ENCODE results near the gene CALML3. TPM values are rescaled to one million over a fixed set of nuclear protein-coding genes. Genes with fewer than 3 reads are reported as not detected.

The CALML3 gene
- total RNA-seq, 1 experiment from 2014 or later = not detected

DNA sequence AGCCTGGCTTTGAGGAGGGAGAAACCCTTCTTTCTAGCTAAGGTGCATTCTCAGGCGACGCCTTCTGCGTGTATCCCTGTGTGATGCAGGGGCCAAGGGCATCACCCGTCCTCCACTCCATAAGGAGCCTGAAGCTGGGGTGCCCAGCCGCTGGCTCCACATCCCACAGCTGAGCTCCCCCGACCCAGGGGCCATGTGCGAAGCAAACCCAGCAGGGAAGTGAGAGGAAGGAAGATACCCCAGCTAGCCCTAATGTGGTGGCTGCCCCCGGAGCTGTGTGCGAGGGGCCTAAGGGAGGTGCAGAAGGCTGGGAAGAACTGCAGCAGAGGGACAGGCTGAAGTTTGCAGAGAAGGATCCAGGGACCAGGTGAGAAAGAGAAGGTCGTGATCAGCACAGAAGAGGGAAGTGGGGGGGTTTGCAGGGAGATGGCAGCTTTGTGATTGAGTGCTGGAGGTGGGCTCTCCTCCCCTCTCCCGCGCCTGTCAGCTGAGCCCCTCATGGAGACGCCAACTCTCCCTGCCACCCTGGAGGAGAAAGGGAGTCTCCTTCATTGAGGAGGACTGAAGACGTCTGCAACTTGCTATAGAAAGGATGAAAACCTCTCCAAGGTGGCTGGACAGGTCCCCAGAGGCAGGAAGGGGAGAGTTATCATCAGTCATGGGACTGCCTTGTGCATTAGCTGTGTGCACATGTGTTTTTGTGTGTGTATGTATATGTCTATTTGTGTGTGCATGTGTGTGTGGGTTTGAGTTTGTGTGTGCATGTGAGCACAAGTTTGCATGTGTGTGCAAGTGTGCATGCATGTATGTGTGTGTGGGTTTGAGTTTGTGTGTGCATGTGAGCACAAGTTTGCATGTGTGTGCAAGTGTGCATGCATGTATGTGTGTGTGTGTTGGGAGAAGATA, 21.9 kb upstream of the CALML3 start:
- ATAC-seq (no peak), DNase-seq (ENCODE audit: low read depth, low spot score) (no peak)
- Histone ChIP-seq H3K27me3 (ENCODE audit: control insufficient read depth, insufficient read depth, low read length) (no peaks in the 10 kb centered on the region), H3K27ac (ENCODE audit: low read length) (no peak overlapping the region), H3K4me3 (ENCODE audit: low read depth in 2 of 2, low read length in 2 of 2) (no peak overlapping the region), H3K36me3 (ENCODE audit: control insufficient read depth, insufficient read depth, low read length) (no peaks in the 10 kb centered on the region), H3K9me3 (ENCODE audit: control insufficient read depth, insufficient read depth, low read depth, low read length) (no peaks in the 10 kb centered on the region), H3K4me1 (ENCODE audit: control insufficient read depth, insufficient read depth, low read length) (no peaks in the 10 kb centered on the region)
- in situ Hi-C loops (cut with HindIII; ENCODE audit: low pct_unique_long_range_greater_than_20kb, low sequenced_read_pairs) = no loop called here
- intact Hi-C loops (cut with micrococcal nuclease; ENCODE audit: unreplicated experiment) = no loop called here
- CTCF ChIA-PET = no interaction called here
- BruUV-seq (replicated peaks) = no TSS peak
- POLR2A ChIA-PET = no interaction called here
- TF ChIP-seq SIN3A (IDR thresholded peaks at IDR 0.05; ENCODE audit: borderline replicate concordance, insufficient read depth, low read depth, low read length) = no peak

GRCh38 chr10:5503477-5503835, 21.3 kb upstream of the CALML3 start:
- no peak overlapping the region for H3K4me3 ChIP-seq (ENCODE audit: low read depth in 2 of 2, low read length in 2 of 2)
- intact Hi-C loops (cut with micrococcal nuclease; ENCODE audit: unreplicated experiment) (no loop called here), in situ Hi-C loops (cut with HindIII; ENCODE audit: low pct_unique_long_range_greater_than_20kb, low sequenced_read_pairs) (no loop called here)
- H3K27me3 ChIP-seq (ENCODE audit: control insufficient read depth, insufficient read depth, low read length) = no peaks in the 10 kb centered on the region
- ChIA-PET CTCF (no interaction called here), POLR2A (no interaction called here)
- no peaks in the 10 kb centered on the region for H3K9me3 ChIP-seq (ENCODE audit: control insufficient read depth, insufficient read depth, low read depth, low read length)
- ATAC-seq (no peak), DNase-seq (ENCODE audit: low read depth, low spot score) (no peak)
- no peaks in the 10 kb centered on the region for H3K36me3 ChIP-seq (ENCODE audit: control insufficient read depth, insufficient read depth, low read length)
- no peaks in the 10 kb centered on the region for H3K4me1 ChIP-seq (ENCODE audit: control insufficient read depth, insufficient read depth, low read length)
- TF ChIP-seq TCF7L2 (IDR thresholded peaks at IDR 0.05; ENCODE audit: low read depth, low read length) = no peak
- no peak for TF ChIP-seq CTCF (IDR thresholded peaks at IDR 0.05)
- no peak for TF ChIP-seq SIN3A (IDR thresholded peaks at IDR 0.05; ENCODE audit: borderline replicate concordance, insufficient read depth, low read depth, low read length)
- TF ChIP-seq POLR2AphosphoS5 (IDR thresholded peaks at IDR 0.05; ENCODE audit: low read depth, low read length) = no peak
- TF ChIP-seq REST (IDR thresholded peaks at IDR 0.05; ENCODE audit: insufficient read depth in 1 of 2, low read depth in 2 of 2, low read length in 1 of 2) = no peak
- no peak overlapping the region for H3K27ac ChIP-seq (ENCODE audit: low read length)
- no TSS peak for BruUV-seq (replicated peaks)
